DMS114 treated with DMSO at 0.1 percent for 48 hours (cell line): ENCODE measurements around the gene ATP1A1.

Source experiments
- DNase-seq: peaks from one replicate; lab custom pipeline; 2025; ENCODE audit not compliant: unreplicated experiment; lab: John Stamatoyannopoulos, UW

ATP1A1 gene

DNA sequence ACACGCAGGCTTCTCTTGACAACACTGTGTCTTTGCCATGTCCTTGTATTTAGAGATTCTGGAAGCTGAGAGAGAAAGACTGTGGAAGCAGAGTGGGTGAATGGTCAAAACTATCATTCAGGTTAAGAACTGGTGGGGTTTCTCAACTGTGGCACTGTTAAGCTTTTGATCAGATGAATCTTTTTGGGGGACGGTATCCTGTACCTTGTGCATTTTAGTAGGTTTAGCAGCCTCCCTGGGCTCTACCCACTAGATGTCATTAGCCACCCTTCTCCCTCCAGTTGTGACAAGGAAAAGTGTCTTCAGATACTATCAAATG lies 39.4 kb downstream of the ATP1A1 start:
- no peak for DNase-seq

DNA sequence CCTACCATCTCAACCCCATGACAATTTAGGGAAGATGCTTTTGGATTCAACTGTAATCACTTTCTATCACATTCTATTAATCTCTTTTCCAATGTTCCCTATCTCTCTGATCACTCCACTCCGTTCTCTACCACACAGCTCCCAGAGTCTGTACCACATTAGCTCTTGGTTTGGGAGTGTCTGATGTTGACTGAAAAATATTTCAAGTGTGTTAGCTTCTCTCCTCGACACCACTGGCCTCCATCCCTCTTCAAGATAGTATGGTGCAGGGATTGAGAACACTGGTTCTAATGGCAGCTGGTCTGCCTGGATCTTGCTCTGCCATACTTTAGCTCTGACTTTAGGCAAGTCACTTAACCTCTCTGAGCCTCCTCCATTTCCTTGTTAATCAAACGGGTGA lies 39.9 kb downstream of the ATP1A1 start:
- no peak for DNase-seq

DNA sequence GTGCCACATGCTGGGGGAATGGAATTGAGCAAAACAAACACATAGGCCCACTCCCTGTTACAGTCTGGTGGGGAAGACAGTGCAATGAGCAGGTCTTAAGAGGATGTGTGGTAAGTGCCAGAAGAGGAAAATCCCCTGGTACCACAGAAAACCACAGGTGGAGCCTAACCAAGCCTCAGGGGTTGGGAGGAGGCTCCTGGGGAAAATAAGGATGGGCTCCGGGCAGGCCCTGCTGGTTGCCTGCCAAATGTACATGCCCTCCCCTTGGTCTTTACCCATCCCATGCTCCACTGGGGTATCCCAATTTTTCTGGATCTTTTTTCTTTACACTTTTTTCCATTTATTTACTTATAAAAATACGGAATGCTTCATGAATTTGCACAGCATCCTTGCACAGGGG lies 40.4 kb downstream of the ATP1A1 start:
- no peak for DNase-seq

DNA sequence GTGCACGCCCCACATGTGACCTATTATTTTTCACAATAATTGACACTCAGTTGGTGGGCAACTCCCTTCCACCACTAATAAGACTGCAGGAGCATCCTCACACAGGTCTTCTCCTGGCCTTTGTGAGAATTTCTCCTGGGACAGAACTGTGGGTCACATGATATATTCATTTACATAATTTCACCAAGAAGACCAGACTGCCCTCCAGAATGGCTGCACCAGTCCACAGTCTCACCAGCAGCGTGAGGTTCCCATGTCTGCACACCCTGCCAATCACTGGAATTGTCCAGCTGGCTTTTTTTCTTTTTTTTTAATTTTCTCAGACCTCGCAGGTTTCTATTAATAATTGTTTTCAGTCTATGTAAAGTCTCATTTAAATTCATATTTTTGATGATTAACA lies 41.3 kb downstream of the ATP1A1 start:
- no peak for DNase-seq

DNA sequence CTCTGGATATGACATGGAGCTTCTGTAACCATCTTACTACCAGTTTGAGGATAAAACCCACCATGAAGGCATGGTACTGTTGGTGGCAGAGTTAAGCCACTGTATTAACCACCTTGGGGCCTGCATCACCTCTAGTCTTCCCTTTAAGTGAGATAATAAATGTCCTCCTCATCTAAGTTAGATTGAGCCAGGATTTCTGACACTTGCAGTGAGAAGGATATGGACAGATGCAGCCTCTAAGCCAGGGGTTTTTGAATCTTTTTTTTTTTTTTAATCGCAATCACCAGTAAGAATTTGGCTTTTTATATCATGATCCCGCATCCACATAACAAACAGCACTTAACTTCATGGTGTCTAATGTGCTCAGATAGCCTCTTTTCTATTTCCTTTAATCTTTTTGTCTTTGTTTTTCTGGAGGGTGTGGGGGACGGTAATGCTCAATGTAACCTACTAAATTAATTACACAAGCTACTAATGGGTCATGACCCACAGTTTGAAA lies 42.2 kb downstream of the ATP1A1 start:
- DNase-seq, result no peak

DNA sequence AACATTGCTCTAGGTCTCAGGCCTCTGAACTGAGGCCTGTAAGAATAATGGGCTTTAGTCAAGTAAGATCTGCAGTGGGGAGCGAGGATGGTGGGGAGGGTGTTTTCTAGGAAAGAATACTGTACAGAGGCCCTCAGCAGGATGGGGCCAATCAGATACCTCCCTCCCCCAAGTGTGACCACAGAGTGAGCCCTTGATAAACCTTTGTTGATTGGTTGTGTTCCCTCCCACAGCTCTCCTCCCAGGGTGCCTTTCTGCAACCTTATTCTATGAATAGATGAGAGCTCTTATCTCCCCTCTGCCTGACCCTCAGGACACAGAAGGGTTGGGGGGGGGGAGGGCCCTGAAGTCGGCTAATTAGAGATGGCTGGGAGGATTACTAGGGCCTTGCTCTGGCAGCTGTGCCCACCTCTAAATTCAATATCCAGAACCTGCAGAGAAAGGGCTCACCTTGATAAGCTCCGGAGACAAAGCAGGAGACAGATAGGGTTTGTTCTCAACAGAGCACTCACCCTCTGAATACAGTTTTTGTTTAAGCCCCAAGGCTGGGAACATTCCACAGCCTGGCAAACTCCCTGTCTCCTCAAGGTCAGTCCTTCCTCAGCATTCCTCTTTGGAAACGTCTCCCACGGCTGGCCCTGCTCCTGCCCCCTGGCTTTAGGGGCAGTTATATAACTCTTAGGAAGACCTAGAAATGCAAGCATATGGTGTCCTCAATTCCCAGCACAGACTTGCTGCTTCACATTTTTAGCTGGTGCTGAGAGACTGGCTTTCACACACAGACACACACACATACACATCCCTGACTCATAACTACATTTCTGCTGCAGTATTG lies 42.9 kb downstream of the ATP1A1 start:
- DNase-seq, result no peak

DNA sequence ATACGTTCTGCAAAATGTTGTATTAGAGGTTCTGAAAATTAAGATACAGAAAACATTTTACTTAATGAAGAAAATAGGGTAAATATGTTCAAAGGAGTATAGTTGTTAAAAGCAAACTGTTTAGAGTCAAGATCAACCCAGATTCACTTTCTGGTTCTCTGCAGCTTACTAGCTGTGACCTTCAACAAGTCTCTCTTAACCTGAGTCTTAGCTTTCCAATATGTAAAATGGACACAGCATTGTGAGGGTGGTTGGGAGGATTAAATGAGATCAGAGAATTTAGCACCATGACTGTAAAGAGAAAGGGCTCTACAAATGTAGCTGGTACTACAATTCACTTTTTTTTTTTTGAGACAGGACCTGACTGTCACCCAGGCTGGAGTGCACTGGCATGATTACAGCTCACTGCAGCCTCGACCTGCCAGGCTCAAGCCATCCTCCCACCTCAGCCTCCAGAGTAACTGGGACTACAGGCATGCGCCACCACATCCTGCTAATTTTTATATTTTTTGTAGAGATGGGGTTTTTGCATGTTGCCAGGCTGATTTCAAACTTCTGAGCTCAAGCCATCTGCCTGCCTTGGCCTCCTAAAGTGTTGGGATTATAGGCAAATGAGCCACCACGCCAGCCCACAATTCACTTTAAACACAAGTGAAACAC lies 43.9 kb downstream of the ATP1A1 start:
- DNase-seq, result no peak

DNA sequence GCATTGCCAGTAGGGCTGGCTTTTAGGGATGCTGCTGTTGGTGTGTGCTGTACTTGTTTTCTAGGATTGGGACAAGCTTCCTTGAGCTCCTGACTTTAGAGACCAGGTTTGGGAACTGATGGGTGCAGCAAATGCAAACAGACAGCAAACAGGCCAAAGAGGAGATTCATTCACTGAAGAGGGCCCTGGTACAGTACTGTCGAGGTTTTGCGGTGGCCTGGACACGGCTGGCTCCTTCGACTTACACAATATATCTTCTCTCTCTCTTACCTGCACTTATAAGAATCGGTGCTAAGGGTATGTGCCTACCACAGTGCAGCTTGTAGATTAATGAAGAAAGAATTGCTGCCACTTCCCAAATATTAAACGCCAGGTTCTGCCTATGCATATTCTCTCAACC lies 44.6 kb downstream of the ATP1A1 start:
- DNase-seq, result no peak

DNA sequence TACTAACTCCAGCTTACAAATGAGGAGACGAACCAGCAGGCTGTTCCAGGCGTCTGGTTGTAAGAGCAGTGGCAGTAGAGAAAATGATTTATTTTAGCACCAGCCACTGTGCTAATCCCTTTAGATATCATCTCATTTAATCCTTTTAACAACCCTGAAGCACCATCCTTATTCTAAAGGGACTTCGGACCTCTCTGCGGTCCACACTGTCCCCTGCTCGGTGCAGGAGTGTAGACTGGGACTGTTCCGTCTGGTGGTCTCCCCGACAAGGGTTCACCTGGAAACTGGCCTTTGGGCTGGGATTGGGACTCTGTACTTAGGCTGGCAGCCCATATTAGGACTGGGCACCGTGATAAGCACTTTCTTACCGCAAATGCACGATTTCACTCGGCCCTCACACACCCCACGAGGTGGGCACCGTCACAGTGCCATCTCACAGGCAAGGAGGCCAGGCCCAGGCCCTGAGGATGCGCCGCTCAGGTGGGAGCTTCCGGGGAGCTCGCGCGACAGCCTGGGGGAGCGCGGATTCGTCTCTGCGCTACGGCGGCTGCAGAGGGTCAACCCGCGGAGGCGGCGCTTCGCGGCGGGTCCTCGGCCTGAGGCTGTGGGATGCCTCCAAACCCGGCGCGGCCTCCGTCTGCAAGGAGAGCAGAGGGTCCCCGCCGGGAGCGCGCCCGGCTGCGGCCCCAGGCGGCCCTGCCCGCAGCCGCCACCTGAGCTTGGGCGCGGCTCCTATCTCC lies 45.2 kb downstream of the ATP1A1 start:
- peak; percentile 51 for DNase-seq

DNA sequence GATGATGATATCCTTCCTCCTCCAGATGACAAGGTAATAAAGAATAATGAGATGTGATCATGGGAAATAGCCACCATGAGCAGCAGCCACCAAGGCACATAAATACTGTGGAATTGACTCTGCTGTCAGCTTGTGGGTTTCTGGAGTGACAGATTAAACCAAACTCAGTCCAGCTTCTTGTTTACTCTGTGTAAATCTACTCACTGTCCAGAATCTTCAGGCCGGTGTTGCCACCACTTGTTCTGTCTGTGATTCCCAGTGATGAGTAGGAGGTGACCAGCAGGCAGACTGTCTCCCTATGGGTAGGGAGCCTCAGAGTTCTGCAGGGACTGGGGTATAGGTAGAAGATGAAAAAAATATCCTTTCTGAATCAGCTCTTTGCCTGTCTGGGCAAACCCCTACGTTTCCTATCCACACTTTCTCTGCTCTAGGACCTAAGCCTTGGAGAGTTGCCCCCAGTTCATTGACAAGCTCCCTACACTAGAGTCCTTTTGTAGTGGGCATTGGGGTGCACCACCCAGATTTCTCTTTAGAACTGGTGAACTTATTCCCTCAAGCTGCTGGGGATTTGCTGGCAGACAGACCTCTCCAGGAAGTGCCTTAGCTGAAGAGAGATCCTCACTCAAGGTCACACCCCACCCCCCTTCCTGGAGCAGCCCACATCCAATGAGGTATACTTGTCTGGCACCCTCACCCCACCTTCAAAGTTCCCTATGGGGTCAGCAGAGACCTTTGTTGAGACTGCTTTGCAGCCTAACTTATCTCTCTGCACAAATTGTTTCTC lies 47.6 kb downstream of the ATP1A1 start:
- no peak for DNase-seq

DNA sequence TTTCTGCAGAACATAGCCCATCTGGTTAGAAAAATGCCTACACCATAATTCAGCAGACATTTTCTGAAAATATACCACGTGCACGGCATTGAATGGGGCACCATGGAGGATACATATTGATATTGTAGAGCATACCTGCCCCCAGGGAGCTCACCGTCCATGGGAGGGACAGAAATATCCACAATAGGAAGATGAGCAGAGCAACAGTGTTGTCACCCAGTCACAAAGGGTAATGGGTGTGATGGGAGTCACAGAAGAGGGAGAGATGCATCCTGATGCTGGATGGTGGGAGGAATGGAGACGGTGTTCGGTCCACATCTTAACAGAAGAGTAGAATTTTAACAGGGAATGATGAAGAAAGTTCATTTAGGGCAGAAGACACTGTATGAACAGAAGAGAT lies 51.4 kb downstream of the ATP1A1 start:
- no peak for DNase-seq

DNA sequence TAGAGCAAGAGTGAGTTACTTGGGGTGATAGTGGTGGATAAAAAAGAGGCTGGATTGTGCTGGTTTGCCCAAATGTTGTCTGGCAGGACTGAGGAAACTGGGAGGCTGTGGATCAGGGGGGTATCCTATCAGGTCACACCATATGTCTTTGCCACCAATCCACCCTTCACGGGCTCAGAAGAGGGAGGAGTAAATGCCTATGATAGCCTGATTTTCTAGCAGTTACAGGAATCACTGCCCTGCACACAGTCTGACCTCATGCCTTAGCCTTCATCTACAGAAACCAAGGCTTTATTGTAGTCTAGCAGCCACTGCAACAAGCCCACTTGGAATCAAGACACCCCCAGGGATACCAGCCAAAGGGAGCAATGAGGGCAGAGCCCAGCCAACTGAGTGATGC lies 51.8 kb downstream of the ATP1A1 start:
- DNase-seq, result no peak

DNA sequence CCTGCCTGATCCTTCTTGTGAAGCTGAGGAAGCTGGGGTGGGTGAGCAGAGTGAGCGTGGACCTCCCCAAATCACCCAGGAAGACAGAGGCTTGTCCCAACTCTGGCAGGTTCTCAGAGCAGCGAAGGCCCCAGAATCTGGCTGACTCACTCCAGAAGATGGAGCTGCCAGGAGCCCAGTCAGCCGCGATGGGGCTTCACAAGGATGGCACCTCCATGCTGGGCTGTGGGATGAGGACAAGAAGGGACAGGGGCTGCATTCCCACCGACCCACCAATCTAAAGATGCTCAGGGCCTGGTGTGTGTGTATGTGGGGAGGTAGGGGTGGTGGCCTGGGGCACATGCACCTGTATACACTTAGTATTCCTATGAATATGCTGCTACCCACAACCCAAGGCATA lies 52.9 kb downstream of the ATP1A1 start:
- DNase-seq, result no peak

DNA sequence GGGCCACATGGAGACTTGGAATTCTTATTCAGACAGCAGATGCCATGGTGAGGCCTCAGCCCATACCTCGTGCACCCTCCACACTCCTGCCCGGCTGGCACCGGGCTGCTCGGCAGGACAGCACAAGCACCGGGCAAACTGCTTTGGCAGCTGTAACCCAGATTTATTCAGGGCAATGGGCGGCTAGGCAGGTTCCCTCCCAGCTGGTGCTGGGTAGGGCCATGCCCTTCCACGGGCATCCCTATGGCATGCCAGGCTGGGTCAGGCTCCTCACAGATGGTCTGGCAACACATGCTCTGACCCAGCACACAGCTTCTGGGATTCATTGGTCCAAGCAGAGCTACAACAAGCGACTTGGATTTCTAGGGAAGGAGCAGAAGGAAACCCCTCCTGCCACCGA lies 53.4 kb downstream of the ATP1A1 start:
- DNase-seq, result no peak

DNA sequence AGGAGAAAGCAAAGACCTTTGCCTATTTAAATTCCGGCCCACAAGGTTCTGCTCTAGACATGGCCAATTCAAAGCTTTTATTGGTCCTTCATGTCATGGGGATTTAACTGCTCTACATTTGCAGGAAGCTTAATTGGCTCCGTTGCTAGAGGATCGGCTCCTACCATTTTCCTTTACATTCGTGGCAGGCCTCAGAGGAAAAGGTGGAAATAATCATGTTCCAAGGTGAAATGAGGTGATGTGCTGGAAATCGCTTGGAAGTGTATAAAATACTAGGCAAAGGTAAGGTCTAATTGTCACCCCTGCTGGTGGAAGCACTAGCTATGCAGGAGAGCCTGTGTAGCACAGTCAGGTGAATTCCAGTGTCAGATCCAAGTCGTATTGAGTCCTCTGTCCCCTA lies 55.5 kb downstream of the ATP1A1 start:
- DNase-seq, result no peak

DNA sequence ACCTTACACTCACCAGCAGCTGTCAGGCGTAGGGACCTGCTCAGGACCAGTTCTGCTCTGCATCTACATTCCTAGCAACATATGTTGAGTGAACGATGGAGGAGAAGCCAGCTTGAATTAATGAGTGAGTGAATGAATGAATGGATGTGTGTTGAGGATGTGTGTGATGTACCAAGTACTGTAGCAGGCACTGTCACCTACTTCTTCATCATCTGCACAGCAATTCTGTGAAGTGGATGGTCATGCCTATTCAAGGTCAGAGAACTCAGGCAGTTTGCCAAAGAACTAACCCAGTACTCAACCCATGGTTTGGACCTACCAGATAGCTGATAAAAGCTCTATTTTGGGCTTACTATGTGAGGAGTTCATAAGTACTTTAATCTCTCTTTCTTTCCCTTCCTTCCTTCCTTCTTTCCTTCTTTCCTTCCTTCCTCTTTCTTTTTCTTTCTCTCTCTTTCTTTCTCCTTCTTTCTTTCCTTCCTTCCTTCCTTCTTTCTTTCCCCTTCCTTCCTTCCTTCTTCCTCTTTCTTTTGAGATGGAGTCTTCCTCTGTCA lies 56.9 kb downstream of the ATP1A1 start:
- DNase-seq, result no peak

DNA sequence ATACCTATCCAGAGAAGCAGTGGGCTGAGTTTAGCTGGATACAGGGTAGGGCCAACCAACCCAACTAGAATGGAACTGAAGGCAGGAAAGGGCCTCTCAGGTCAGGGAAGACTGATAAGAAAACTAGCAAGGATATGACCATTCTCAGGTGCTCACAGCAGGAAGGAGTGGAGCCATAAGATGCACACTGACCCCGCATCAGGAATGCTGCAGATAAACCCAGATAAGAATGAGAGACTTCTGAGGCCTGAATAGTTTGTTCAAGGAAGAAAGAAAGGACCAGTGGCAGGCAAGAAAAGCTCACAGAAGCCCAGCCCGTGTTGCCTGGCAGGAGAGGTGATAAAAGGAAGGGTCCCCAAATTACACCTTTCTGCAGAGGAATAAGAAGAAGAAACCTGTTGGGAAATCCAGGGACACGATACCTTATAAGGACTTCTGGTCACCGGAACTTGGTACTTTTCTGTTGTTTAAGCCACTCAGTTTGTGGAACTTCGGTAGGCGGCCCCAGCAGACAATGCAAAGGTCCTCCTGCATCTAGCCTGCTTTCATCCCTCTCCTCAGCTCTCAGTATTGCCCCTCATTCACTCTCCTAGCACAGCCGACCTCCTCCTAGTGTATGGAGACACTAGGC lies 58.9 kb downstream of the ATP1A1 start:
- DNase-seq, result no peak

DNA sequence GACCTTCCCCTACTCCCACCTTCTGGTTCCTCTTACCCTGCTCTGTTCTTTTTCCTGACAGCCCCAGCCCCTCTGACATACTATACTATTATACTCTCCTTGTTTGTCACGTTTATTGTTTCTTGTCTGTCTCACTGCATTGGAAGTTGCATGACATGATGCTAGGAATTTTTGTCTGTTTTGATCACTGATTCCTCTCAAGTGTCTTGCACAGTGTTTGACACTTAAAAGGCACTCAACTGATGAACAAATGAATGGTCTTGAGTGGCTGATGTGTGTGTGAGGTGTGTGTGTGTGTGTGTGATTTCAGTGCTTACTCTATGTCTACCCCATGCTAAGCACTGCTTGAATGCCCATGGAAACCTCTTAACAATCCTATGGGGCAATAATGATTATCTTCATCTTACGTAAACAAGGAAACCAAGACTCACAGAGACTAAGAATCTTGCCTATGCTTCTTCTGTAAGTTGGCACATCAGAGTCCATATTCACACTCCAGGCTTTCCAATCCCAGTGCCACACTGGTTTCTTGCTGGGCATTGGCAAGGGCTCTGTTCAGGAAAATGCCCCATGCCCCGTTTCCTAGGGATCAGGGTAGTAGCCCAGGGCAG lies 59.7 kb downstream of the ATP1A1 start:
- no peak for DNase-seq

DNA sequence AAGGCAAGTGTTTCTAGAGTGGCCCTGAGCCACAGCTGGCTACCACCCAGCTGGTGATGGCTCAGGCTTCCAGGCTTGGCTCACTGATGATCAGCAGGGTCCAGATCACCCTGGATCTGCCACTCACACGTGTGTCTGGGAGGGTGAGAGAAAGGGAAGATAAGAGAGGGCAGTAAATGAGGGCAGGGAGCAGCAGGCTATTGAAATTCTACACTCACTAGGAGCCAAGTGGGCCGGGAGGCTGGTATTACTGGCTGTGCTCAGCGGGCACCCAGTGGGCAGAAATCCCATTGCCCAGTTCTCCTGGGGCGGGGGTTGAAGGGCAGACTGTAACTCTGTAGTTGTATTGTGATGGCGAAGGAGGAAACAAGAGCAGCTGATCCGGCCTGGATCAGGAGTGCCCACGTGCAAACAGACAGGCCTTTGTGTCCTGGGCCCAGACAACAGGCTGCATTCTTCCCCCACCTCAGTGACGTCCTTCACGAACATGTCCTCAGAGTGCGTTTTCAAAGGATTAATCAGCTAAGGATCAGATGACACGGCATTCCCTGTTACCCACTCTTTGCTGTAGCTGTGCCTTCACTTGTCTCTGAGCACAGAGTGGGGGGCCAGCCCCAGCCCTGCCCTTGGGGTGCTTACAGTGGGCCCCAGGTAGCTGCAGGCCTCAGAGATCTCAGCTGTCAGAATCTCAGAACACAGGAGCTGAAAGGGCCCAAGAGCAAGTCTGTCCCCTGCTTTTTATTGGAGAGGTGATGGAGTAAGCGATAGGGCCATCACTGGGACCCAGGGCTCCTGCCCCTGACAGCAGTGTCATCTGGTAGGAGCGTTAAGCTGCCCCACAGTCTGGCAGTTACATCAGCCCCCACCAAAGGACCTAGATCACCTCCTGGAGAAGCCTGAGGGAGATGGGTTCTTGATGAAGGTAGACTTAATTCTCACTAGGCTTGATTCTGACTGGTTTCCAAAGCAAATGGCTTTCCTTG lies 60.5 kb downstream of the ATP1A1 start:
- no peak for DNase-seq
